COLO668 (cell line): ENCODE measurements around the gene LRRC8D.

Experiments
- DNase-seq: peaks from one replicate; lab custom pipeline; 2025; ENCODE audit not compliant: unreplicated experiment; lab: John Stamatoyannopoulos, UW

Gene LRRC8D

DNA sequence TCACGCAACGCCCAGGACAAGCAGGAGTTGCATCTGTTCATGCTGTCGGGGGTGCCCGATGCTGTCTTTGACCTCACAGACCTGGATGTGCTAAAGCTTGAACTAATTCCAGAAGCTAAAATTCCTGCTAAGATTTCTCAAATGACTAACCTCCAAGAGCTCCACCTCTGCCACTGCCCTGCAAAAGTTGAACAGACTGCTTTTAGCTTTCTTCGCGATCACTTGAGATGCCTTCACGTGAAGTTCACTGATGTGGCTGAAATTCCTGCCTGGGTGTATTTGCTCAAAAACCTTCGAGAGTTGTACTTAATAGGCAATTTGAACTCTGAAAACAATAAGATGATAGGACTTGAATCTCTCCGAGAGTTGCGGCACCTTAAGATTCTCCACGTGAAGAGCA, 113.6 kb downstream of the LRRC8D start:
- DNase-seq = no peak

DNA sequence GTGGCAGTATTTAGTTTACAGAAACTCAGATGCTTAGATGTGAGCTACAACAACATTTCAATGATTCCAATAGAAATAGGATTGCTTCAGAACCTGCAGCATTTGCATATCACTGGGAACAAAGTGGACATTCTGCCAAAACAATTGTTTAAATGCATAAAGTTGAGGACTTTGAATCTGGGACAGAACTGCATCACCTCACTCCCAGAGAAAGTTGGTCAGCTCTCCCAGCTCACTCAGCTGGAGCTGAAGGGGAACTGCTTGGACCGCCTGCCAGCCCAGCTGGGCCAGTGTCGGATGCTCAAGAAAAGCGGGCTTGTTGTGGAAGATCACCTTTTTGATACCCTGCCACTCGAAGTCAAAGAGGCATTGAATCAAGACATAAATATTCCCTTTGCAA, 114.4 kb downstream of the LRRC8D start:
- DNase-seq = no peak

DNA sequence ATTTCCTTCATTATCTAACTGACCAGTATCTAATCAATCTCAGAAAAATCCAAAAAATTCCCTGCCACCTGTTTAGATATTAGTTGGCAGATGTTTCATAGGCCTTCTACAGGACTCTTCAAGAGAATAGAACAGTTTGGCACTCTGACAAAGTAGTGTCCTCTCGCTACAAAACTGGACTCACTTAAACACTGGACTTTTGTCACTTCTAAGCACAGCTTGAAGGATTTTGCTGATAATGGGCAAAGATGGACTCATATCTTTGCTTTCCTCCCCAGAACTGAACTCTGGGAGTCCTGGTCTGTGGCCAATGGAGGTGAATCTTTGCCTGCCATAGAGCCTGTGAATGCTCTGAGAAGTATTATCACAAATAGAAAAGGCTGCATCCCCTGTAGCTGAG, 115.9 kb downstream of the LRRC8D start:
- no peak for DNase-seq

DNA sequence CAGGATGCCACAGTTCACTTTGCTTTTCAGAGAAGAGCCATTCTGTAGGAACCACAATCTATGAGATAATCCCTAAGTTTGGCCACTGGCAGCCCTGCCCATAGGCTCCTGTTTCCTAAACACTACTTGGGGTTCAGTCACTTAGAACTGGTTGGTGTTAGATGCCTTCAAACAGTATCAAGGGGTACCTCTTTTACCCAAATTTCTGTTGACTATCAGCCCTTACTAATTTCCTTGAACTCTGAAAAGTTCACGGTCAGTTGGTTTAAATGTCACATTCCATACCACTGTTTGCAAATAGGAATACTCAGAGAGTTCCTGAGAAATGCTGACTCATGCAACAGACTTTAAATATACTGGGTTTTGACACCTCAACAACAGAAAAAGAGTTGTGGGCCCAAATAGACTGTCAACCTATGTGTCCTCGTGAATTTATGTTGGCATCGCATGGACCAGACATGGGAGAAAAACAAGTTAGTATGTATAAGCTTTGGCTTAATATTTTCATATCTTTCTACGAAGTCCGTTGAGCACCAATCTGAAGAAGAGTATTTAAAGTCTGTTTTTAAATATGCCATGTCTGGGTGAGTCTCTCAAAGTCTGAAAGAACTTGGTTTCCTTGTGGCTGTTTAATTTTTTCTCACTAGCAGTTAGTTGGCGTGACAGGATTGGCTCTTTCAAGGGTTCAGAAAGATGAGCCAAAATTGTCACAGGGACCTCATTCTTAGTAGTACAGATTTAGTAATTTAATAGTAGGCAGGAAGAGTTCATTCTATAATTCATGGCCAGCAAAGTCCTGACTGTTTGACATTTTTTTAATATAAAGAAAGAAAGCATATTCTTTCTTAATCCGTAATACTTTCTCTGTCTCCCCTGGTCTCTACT, 117.6 kb downstream of the LRRC8D start:
- DNase-seq = no peak

DNA sequence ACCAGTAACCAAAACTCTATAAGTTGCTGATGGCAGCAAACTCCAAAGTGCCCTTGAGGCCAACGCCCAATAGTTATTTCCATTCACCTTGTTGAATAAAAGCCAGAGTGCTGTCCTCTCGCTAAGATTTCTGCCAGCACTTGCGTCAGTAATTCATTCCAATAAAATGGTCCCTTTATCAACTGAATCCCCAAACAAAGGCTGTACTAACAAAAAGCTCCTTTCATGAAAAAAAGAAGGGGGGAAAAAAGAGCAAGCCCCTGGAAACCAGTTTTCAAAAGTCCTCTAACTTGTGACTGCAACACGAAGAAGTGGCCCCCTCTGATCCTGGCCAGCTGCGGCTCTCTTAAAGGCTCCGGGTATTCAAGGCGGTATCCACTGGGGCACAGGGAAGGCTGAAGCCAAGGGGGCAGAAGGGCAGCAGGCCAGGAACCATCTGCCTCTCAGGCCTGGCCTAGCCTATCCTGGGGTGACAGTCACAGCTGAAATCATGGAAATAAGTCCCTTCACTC, 118.3 kb downstream of the LRRC8D start:
- no peak for DNase-seq

DNA sequence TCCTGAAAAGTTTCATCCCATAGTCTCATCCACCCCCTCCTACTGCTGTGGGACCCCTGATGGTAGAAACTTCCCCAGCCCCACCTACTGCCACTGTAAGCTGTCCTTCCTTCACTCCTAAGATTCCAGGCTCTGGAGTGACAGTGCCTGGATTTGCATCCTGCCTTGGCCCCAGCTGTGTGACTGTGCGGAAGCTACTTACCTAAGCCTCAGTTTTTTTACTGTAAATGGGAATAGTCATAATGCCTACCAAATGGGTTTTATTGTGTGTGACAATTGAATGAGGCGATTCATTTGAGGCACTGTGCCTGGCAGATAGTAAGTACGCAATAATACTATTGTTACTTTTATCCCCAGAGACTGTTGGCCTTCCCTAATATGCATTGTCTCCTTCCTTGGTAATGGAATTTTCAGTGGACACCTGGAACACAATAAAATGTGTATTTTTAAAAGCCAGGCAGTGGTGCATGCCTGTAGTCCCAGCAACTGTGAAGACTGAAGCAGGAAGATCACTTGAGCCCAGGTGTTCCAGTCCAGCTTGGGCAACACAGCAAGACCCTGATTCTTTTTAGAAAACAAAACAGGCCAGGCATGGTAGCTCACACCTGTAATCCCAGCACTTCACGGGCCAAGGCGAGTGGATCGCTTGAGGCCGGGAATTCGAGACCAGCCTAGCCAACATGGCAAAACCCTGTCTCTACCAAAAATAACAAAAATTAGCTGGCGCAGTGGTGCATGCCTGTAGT, 119.0 kb downstream of the LRRC8D start:
- no peak for DNase-seq

DNA sequence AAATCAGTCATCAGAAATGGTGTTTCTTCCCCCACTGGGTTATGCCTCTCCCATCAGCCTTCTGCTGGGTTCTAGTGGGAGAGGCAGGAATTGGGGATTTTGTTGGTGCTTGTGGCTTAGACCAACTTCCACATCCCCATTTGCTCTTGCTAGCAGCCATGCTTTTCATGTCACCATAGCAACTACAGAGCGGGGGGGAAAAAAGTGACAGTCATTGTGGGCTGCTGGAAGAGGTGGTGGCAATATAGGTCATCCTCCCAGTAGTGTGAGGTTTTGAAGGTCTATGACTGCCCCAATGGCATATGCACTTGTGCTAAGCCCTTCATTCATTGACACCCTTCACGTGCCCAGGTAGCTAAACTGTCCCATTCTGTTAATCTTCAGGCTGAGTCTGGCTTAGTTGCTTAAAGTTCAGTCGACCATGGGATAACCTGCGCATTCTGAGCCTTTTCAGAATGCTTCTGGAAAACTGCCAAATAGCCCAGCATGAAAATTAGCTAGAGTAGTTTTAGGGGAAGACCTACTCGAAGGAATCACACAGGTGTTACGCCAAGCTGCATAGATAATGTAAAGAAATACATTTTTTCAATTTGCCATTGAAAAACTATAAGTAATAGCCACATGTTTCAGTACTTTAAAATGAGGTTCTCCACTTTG, 120.4 kb downstream of the LRRC8D start:
- DNase-seq = no peak

DNA sequence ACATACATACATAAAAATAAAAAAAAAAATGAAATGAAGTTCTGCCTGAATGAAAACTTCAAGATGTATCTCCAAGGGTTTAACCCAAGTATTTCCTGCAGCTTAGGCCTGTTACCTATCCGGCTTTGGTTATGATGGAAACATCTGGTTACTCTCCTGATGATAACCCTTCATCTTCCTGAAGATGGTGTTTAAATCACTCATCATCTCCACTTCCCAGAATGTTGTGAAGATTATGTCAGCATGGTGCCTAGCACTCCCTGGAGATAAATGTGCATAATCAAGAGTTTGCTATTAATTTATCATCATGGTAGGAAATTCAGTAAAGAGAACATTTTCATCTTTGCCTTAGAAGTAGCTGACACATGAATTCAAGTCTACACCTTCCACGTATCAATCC, 121.2 kb downstream of the LRRC8D start:
- no peak for DNase-seq

DNA sequence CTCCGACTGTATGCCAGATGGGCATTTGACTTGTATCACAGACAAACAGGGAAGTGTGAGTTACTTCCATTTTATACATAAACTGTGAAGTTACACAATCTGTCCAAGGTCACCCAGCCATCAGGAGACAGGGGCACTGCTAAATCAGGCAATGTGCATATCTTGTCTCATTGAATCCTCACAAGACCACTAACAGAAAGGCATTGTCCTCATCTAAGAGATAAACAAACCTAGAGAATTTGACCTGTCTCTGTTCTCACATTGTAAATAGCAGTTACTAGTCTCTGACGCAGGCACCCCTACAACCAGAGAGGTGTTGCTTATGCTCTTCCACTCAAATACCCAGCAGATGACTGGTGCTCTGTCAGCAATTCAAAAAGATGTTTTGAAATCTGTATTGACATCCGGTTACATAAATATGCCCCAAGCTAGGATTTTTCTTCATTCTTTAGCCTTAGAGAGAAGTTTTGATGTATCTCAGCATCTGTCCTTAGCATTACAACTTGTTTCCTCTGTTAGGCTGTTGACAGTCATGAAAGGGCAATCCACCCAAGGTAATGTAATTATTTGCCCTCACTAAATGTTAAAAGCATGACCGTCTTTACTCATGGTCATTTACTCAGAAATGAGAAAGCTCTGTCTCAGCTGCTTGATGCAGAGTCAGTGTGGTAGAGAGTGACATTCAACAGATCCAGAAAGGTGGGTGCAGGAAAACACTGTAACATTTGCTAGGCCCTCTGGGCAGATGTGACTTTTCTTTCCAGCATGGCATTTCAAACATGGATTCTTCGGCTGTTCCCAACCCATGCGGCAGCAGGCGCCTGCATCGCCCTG, 122.2 kb downstream of the LRRC8D start:
- no peak for DNase-seq

DNA sequence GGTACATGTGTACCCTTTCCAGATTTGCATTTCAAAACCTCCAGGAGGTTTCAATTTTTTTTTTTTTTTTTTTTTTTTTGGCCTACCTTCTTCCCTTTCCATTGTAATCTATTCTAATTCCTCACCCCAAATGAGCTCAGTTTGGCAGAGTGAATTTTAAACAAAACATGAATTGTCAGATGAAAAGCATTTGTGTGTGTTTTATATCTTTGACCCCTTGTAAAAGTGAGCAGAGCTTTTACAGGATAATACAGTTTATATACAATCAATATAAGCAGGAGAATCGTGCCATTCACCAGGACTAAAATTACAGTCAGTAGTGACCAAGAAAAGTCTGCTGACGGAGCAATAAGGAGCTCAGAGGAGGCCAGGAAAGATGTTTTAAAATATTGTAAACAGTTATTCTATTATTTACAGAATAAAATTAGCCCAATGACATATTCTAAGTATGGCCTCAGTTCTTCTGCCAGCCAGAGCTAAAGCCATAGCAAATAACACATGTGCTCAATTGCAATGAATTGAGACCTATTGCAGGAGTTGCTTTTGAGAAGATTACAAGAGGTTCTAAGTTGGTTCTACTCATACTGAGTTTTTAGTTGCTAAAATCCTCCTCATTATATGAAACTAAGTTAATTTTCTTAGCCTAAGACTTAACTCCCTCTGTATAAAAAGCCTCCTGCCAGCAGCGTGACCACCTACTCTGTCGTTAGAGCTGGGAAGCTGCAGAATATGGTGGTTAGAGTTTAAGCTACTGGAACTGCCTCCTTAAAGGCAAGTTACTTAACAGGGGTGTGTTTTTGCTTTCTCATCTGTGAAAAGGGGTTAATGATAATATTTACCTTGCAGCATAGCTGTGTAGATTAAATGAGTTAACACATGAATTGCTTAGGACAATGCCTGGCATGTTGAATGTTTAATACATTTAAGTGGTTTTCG, 123.3 kb downstream of the LRRC8D start:
- DNase-seq = no peak

DNA sequence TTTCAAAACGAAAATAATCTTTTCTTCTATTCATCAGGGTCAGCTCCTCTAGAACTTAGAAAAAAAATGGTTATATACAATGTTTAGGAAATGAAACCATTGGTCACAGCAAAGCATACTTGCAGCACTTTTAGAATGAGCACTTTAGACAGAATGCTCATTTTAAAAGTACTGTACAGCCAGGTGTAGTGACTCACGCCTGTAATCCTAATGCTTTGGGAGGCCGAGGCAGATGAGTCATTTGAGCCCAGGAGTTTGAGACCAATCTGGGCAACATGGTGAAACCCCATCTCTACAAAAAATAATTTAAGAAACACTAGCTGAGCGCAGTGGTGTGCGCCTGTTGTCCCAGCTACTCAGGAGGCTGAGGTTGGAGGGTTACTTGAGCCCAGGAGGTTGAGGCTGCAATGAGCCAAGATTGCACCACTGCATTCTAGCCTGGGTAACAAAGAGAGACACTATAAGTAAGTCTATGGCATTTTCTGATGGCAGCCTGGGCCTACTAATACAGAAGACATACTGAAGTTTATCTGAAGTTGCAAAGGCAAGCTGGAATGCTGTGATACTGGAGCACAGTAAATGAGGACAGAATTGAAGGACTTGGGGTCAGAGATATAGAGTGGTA, 125.1 kb downstream of the LRRC8D start:
- no peak for DNase-seq

DNA sequence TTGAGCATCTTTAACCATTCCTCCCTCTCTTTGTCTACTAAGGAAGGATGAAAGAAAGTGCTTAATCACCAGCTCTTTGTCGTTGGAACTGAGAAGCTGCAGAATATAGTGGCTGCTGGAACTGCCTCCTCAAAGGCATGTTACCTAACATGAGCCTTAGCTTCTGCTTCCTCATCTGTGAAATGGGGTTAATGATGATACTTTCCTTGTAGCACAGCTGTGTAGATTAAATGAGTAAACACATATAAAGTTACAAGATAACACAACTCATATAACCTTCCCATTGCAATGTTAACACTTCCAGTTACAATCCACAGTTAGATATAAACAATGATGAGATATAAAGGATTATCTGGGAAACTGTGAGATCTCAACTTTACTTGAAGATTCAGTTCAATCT, 125.7 kb downstream of the LRRC8D start:
- no peak for DNase-seq

DNA sequence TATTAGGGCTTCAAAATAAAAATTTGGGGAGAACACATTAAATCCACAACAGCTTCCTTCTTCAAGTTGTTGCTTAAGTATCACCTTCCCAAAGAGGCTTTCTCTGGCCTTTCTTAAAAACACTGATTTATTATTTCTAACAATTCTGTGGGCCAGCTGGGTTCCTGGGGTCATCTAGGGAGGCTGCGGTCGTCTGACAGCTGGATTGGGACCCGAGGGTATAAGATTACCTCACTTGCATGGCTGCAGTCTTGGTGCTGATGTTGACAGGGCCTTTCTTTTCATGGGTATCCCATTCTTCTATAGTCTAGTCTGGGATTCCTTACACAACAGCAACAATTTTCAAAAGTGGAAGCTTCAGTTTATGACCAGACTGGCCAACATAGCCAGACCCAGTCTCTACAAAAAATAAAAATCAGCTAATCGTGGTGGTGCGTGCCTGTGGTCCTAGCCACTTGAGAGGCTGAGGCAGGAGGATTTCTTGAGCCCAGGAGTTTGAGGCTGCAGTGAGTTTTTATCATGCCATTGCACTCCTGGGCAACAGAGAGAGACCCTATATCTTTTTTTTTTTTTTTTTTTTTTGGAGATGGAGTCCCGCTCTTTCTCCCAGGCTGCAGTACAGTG, 128.0 kb downstream of the LRRC8D start:
- DNase-seq = no peak

DNA sequence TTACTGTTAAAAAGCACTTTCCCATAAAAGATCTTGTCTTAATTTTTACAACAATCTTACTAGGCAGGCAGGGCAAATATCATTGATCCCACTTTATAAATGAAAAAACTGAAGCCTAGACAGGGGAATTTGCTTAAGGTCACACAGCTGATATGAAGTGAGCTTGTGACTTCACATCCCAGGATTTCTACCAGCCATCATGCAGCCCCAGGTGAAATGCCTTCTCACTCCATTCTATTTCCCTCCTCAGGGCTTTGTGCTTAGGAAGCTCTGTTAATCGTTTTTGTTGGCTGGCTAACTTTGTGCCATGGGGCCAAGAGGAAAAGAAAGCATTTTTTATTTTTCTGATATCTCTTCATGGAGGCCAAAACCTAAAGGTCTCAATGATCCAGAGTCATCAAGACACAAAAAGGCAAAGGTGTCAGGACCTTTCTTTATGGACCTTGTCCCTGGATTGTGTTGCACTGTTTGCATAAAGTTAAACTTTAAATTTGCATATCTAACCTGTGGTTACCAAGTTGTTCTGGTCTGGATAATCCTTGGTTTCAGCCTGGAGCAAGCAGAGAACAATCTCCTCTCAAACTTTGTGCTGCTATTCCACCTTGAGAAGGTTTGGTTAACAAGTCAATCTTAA, 129.3 kb downstream of the LRRC8D start:
- no peak for DNase-seq

DNA sequence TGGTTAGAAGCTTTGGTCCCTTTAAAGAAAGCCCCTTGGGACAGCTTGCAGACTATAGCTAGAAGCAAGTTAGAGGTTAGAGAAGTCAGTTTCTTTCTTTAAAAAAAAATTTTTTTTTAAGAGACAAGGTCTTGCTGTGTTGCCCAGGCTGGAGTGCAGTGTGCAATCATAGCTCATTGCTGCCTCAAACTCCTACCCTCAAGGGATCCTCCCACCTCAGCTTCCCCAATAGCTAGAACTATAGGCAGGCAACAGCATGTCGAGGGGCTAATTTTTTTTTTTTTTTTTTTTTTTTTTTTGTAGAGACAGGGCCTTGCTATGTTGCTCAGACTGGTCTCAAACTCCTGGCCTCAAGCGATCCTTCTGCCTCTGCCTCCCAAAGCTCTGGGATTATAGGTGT, 129.9 kb downstream of the LRRC8D start:
- DNase-seq = no peak

DNA sequence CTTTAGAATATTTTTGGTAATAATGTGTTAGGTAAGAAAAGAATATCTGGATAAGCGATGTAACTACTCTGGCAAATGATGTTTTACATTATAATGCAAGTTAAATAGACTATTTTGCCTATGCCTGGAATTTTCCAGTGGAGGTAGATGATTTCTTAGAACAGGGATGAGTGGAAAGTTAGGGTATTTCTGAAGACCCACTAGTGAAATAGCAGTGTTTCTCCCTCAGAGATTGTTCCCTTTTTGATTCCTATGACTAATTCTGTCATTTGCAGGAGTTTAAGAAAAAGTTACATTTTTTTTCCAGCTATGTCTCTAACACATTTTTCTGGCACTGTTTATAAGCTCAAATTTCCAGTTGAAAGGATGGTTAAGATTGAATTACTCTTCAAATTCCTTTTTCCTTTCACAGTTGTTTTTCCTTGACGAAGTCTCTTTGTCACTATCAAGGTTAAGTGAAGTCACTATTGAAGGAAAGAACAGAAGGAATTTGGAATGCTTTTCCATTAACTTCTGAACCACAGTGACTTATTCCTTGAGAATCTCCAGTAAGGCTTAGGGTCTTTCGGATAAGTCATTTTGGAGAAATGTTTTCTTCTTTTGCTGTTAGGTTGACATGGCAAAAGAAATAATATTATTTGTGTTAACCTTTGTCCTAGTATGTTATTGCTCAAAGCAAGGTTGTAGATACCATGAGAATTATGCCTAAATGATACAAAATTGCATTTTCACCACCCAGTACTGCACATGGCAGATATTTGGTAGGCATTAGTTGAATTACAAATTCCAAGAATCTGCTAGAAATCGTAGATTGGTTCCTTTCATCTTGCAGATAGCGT, 131.2 kb downstream of the LRRC8D start:
- DNase-seq = no peak

DNA sequence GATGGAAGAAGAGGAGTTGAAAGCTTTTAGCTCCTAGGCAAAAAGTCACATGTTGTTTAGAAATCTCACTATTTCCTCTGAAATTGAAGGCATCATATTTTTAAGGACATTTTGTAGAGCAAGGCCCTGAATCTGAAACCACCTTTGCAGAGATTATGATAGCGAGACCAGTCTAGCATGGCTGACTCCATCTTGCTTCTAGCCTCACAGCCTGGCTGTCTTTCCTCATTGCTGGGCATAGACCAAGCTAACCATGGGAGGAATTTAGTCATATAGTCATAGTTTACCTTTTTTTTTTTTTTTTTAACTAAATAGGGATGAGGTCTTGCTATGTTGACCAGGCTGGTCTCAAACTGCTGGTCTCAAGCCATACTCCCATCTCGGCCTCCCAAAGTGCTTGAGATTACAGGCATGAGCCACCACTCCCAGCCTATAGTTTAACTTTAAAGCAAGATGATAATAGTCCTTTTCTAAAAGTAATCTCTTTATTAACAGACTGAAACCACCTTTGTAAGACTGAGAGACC, 131.8 kb downstream of the LRRC8D start:
- no peak for DNase-seq
